Measurements from ENCODE around the gene CIAO1.
"Not testable (repeated sequence)": the region's sequence is repeated elsewhere in the genome, so short reads cannot be mapped to it uniquely, and the experiment has no call there.

Gene CIAO1

DNA sequence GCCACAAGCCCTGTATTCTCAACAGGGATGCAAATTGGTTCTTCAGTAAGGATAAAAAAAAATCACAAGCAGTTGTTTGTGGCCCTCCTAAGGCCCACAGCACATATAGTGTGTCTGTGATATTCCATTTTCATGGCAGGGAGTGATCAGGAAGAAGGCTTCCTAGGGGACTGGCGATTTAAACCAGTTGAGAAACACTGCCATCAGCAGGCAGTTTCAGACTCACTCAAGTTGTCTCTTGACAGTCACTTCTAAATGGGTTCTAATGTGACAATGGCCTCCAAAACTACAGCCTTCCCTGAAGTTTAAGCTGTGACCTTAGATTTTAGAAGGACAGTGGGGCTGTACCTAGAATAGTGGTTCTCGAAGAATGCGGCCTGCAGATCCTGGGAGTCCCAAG, 6.0 kb downstream of the CIAO1 start:
- ChIA-PET CTCF (interaction anchor here (1.3 kb wide), 1 partner anchor 98 kb away, joined by 3 read pairs; no protein-coding TSS in a partner anchor), POLR2A (no interaction called here)
- no peak for DNase-seq (ENCODE audit: extremely low spot score)
- TF ChIP-seq, protein P1, sequence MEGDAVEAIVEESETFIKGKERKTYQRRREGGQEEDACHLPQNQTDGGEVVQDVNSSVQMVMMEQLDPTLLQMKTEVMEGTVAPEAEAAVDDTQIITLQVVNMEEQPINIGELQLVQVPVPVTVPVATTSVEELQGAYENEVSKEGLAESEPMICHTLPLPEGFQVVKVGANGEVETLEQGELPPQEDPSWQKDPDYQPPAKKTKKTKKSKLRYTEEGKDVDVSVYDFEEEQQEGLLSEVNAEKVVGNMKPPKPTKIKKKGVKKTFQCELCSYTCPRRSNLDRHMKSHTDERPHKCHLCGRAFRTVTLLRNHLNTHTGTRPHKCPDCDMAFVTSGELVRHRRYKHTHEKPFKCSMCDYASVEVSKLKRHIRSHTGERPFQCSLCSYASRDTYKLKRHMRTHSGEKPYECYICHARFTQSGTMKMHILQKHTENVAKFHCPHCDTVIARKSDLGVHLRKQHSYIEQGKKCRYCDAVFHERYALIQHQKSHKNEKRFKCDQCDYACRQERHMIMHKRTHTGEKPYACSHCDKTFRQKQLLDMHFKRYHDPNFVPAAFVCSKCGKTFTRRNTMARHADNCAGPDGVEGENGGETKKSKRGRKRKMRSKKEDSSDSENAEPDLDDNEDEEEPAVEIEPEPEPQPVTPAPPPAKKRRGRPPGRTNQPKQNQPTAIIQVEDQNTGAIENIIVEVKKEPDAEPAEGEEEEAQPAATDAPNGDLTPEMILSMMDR (IDR thresholded peaks at IDR 0.05; ENCODE audit: control extremely low read depth, extremely low read depth, low read depth, missing control alignments), result no peak

DNA sequence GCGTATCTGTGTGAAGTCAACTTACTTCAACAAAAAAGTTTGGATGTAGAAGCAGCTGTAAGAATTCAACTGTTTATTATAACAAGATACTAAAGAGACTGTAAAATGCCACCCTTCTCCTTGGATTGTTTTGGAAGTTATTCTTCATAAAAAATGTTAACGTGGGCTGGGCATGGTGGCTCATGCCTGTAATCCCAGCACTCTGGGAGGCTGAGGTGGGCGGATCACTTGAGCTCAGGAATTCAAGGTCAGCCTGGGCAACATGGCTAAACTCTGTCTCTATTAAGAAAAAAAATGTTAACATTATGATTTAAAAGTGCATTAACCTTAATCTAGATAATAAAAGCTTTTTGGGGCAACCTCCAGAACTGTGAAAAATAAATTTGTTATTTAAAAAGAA, 7.7 kb downstream of the CIAO1 start:
- TF ChIP-seq, protein P1 (IDR thresholded peaks at IDR 0.05; ENCODE audit: control extremely low read depth, extremely low read depth, low read depth, missing control alignments), result no peak
- ChIA-PET POLR2A (interaction anchor here (0.7 kb wide), 2 partner anchors 13 to 131 kb away, joined by 3 to 5 read pairs; no protein-coding TSS in a partner anchor), CTCF (interaction anchor here (1.1 to 1.8 kb wide), 3 partner anchors 9 to 25 kb away, joined by 3 to 4 read pairs (median 3); no protein-coding TSS in a partner anchor)
- no peak for DNase-seq (ENCODE audit: extremely low spot score)

DNA sequence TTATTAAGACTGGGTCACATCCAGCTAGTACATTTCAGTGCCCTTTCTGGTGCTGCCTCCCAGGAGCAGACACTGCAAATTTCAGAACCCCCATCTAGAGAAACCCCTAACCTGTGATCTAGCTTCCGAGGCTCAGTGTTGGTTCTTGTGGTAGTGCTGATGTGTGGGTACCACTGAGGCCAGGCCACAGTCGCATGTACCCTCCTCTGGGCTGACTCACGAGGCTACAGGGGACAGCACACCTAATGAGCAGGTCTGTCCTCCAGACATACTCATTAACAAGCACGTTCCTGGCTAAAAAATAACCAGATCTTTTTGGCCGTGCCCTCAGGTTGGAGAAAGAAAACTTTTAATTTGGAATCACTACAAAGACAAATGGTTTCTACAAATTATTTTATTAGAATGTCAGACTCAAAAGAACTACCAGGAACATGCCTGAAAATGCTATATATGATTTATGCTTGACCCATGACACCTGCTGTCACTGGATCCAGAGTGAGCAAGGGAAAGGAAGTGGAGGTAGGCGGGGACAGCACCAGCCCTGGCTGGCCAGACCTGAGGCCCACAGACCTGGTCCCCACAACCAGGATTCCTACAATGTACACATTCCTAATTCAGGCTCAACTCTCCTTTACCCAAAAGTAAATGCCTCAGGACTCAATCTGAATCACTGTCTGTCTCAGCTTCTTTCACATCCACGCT, 8.5 kb downstream of the CIAO1 start:
- ChIA-PET CTCF (interaction anchor here (1.0 to 1.8 kb wide), 5 partner anchors 8 to 280 kb away, joined by 3 to 4 read pairs (median 3); no protein-coding TSS in a partner anchor), POLR2A (no interaction called here)
- TF ChIP-seq, protein P1 (IDR thresholded peaks at IDR 0.05; ENCODE audit: control extremely low read depth, extremely low read depth, low read depth, missing control alignments), result no peak
- no peak for DNase-seq (ENCODE audit: extremely low spot score)

DNA sequence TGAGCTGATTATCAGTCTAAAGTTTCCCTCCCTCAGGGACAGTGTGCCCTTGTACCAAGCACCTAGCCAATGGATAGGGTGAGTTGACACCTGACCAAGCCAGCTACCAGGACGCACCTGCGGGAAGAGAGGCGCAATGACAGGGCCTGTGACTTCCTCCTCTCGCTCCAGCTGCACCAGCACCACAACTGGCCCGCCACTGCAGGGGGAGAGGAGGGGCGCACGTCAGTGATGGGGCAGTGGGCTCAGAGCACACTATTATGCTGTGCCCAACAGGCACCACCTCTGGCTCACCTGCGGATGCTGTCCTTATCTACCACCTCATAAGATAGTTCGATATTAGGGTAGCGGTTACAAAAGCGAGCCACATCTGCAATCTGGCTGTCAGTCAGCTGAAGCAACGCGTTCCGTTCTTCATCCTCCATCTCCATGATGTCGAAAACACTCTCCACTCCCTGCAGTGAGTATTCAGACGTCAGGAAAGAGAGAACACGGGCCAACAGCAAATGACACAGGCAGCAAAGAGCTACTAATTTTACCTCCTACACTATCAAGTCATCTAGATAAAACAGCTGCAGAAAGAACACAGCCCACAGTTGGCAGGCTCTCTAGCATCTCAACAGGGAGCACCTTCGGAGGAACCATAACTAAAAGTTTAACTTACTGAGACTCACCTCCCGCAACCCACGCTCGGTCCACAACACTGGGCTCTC, 10.9 kb downstream of the CIAO1 start:
- CTCF ChIA-PET, result interaction anchor here (1.2 to 1.3 kb wide), 3 partner anchors 19 to 65 kb away, joined by 3 to 4 read pairs (median 3); partner anchors contain the start of gene ITPRIPL1
- POLR2A ChIA-PET, result no interaction called here
- no peak for DNase-seq (ENCODE audit: extremely low spot score)
- TF ChIP-seq, protein P1 (IDR thresholded peaks at IDR 0.05; ENCODE audit: control extremely low read depth, extremely low read depth, low read depth, missing control alignments), result no peak

DNA sequence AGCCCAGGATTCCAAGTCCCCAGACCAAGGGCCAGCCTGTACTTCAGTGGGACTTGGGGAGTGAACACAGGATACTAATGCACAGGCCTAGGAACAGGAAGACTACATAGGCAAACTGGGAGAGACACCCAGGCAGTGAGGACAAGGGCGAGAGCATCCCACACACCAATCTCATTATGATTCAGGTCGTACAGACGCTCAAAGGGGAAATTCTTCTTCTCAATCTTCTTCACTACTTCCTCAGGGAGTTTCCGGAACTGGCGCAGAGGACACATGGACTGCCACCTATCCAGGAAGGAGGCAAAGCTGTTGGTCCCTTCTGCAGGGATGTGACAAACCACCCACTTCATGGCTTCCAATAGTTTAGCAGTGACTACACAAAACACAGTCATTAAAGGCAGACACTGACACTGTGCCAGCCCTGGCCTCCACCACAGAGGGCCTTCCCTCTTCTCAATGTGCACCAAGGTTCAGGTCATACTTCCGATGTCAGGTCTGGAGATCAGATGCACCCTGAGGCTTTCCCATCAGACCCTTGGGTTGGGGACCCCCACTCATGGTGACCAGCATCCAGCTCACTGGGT, 21.3 kb downstream of the CIAO1 start:
- TF ChIP-seq, protein P1 (IDR thresholded peaks at IDR 0.05; ENCODE audit: control extremely low read depth, extremely low read depth, low read depth, missing control alignments), result no peak
- ChIA-PET CTCF (interaction anchor here (1.7 to 3.3 kb wide), 2 partner anchors 11 to 16 kb away, joined by 4 to 13 read pairs; no protein-coding TSS in a partner anchor), POLR2A (no interaction called here)
- DNase-seq (ENCODE audit: extremely low spot score), result no peak

DNA sequence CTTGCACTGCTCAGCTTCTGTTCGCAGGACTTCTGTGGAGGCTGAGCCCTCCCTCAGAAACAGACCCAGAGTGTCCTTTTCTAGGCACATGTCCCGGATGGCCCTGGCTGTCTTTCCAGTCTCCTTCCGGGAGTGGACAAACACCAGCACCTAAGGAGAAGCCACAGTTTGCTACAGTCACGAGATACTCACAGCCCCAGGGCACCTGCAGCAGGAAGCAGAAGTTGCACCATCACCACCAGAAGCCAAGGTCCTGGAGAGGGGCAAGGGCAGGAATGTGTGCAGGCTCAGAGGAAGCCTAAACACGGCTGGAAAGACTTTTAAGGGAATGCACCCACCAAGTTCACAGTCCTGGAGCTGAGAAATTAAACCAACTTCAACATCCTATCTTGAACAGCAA, 25.7 kb downstream of the CIAO1 start:
- ChIA-PET POLR2A (no interaction called here), CTCF (interaction anchor here (1.0 to 1.7 kb wide), 3 partner anchors 7 to 175 kb away, joined by 4 read pairs; no protein-coding TSS in a partner anchor)
- DNase-seq (ENCODE audit: extremely low spot score), result no peak
- TF ChIP-seq, protein P1 (IDR thresholded peaks at IDR 0.05; ENCODE audit: control extremely low read depth, extremely low read depth, low read depth, missing control alignments), result no peak

DNA sequence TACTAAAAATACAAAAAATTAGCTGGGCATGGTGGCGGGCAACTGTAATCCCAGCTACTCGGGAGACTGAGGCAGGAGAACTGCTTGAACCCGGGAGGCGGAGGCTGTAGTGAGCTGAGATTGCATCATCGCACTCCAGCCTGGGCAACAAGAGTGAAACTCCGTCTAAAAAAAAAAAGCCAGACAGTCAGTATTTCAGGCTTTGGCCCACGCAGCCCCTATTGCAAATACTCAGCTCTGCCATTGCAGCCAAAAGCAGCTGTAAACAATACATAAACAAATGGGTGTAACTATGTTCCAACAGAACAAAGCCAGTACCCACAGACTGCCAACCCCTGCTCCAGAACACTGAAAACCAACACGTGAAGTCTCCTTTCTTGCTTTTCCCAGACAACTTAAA, 28.2 kb downstream of the CIAO1 start:
- not testable (repeated sequence) for DNase-seq (ENCODE audit: extremely low spot score)
- ChIA-PET CTCF (interaction anchor here (0.9 to 1.6 kb wide), 4 partner anchors 10 to 272 kb away, joined by 3 to 5 read pairs (median 3); no protein-coding TSS in a partner anchor), POLR2A (interaction anchor here (0.6 kb wide), 1 partner anchor 222 kb away, joined by 3 read pairs; no protein-coding TSS in a partner anchor)
